CD4-positive, alpha-beta T cell treated with Interleukin-2 at 100 ng/mL for 4 hours (primary cell): ENCODE results near the gene PFDN4.

Experiments
- DNase-seq: peaks from one replicate; pipeline ENCODE4 v3.0.0-alpha.2; 2020; ENCODE audit warnings: low spot score

The PFDN4 gene

DNA sequence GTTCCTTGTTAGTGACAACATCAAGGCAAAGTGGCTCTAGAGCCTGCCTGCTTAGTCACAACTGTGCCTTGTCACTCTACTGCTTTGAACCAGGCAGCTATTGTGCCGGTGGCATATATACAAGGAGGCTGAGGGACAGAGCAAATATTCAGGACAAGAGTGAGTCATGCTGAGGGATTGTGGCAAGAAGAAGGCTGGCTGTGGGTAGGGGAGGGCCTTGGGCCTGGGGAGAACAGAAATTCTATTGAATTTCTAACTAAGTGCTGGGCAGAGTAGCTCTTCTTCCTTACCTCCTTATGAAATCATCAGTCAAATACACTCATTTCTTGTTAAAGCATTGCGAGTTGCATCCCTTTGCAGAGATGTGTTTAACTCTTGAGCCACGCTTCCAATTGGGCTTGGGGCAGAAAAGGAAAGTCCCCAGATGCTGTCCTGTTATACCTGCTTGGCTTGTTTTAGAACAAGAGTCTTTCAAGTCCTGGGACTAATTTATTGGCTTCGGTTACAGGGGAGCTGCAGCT lies 59.7 kb downstream of the PFDN4 start:
- DNase-seq: no peak

DNA sequence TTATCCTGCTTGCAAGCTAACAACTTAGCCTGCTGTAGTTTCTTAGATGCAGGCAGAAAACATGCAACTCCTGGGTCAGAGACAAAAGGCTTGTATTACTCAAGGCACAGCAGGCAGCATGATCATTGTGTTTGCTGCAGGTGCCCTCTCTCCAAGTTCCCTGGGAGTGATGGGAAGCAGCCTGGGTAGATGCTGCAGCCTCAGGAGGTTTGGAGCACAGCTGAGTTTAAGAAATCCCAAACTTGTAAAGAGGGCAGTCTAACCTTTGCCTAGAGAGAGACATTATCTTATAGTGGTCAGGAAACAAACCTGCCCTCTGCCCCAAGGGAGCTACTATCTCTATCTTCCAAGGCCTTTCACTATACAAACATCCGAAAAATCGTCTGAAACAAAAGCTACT lies 61.1 kb downstream of the PFDN4 start:
- DNase-seq: no peak
